Measurements from ENCODE around the gene RALGAPA1. TPM values are rescaled to one million over a fixed set of nuclear protein-coding genes. Genes with fewer than 3 reads are reported as not detected.

Gene RALGAPA1
- total and polyA plus RNA-seq, 2 of the 13 experiments (the other 11 are each of a cell fraction or from before 2014, with no cell fraction given), result 65.0 to 89.2 TPM

GRCh38 chr14:35826218-35826951, 17.3 kb upstream of the RALGAPA1 start, which contains the start of gene BRMS1L (continued):
- TF ChIP-seq, protein P1, sequence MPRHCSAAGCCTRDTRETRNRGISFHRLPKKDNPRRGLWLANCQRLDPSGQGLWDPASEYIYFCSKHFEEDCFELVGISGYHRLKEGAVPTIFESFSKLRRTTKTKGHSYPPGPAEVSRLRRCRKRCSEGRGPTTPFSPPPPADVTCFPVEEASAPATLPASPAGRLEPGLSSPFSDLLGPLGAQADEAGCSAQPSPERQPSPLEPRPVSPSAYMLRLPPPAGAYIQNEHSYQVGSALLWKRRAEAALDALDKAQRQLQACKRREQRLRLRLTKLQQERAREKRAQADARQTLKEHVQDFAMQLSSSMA (CRISPR knock-in tag; IDR thresholded peaks at IDR 0.05), result peak; percentile 98
- TF ChIP-seq ZNF33B (CRISPR knock-in tag; IDR thresholded peaks at IDR 0.05) (peak; percentile 99), PREB (CRISPR knock-in tag; IDR thresholded peaks at IDR 0.05) (peak; percentile 96), ZKSCAN5 (CRISPR knock-in tag; IDR thresholded peaks at IDR 0.05) (peak; percentile 82; the same call in 1 of the 2 replicates), ZFP82 (CRISPR knock-in tag; IDR thresholded peaks at IDR 0.05; ENCODE audit: borderline replicate concordance) (peak; percentile 92; the same call in 1 of the 2 replicates), RERE (CRISPR knock-in tag; IDR thresholded peaks at IDR 0.05; ENCODE audit: low read depth) (peak; percentile 63; the same call in 1 of the 2 replicates), HNRNPUL1 (IDR thresholded peaks at IDR 0.05; ENCODE audit: low read depth, low read length) (0 out of 2 replicates have a peak, but pooled peaks have one; percentile 36), ELF3 (CRISPR knock-in tag; IDR thresholded peaks at IDR 0.05) (peak; percentile 93), ZNF615 (CRISPR knock-in tag; IDR thresholded peaks at IDR 0.05; ENCODE audit: borderline replicate concordance) (peak; percentile 88; the same call in 1 of the 2 replicates), NR3C1 (CRISPR knock-in tag; IDR thresholded peaks at IDR 0.05) (no peak)
- TF ChIP-seq, protein P2, sequence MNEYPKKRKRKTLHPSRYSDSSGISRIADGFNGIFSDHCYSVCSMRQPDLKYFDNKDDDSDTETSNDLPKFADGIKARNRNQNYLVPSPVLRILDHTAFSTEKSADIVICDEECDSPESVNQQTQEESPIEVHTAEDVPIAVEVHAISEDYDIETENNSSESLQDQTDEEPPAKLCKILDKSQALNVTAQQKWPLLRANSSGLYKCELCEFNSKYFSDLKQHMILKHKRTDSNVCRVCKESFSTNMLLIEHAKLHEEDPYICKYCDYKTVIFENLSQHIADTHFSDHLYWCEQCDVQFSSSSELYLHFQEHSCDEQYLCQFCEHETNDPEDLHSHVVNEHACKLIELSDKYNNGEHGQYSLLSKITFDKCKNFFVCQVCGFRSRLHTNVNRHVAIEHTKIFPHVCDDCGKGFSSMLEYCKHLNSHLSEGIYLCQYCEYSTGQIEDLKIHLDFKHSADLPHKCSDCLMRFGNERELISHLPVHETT (CRISPR knock-in tag; conservative IDR thresholded peaks at IDR 0.05), result peak; percentile 92
- TF ChIP-seq, protein P3, sequence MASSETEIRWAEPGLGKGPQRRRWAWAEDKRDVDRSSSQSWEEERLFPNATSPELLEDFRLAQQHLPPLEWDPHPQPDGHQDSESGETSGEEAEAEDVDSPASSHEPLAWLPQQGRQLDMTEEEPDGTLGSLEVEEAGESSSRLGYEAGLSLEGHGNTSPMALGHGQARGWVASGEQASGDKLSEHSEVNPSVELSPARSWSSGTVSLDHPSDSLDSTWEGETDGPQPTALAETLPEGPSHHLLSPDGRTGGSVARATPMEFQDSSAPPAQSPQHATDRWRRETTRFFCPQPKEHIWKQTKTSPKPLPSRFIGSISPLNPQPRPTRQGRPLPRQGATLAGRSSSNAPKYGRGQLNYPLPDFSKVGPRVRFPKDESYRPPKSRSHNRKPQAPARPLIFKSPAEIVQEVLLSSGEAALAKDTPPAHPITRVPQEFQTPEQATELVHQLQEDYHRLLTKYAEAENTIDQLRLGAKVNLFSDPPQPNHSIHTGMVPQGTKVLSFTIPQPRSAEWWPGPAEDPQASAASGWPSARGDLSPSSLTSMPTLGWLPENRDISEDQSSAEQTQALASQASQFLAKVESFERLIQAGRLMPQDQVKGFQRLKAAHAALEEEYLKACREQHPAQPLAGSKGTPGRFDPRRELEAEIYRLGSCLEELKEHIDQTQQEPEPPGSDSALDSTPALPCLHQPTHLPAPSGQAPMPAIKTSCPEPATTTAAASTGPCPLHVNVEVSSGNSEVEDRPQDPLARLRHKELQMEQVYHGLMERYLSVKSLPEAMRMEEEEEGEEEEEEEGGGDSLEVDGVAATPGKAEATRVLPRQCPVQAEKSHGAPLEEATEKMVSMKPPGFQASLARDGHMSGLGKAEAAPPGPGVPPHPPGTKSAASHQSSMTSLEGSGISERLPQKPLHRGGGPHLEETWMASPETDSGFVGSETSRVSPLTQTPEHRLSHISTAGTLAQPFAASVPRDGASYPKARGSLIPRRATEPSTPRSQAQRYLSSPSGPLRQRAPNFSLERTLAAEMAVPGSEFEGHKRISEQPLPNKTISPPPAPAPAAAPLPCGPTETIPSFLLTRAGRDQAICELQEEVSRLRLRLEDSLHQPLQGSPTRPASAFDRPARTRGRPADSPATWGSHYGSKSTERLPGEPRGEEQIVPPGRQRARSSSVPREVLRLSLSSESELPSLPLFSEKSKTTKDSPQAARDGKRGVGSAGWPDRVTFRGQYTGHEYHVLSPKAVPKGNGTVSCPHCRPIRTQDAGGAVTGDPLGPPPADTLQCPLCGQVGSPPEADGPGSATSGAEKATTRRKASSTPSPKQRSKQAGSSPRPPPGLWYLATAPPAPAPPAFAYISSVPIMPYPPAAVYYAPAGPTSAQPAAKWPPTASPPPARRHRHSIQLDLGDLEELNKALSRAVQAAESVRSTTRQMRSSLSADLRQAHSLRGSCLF (CRISPR knock-in tag; IDR thresholded peaks at IDR 0.05; ENCODE audit: borderline replicate concordance), result peak; percentile 88
